ENCODE measurements around the gene HLCS. TPM values are rescaled to one million over a fixed set of nuclear protein-coding genes. Genes with fewer than 3 reads are reported as not detected.
A peak's percentile ranks its signal among the peaks of the same experiment; 100 is the strongest.

The HLCS gene
- total RNA-seq, 1 experiment from 2014 or later: 30.9 TPM

DNA sequence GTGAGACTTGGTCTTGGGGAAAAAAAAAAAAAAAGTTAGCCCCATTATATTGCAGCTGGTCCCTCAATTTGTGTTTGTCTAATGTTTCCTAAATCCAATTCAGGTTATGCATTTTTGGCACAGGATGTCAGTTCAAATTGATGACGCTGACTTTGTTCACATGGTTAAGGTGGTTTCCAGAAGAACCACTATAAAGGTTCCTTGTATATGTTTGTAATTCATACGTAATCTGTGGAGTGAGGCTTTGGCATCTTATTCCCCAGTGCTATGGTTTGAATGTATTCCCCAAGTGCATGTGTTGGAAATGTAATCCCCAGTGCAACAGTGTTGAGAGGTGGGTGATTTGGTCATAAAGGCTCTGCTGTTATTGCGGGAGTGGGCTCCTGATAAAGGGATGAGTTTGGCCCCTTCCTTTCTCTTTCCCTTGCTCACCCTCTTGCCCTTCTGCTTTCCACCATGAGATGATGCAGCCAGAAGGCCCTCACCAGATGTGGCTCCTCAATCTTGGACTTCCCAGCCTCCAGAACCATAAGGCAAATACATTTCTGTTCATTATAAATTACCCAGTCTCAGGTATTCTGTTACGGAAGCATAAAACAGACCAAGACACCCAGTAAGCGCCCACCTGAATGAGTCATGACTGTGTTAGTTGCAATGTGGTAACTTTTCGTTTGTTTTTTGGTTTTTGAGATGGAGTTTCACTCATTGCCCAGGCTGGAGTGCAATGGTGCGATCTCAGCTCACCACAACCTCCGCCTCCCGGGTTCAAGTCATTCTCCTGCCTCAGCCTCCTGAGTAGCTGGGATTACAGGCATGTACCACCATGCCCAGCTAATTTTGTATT lies 19.5 kb upstream of the HLCS start:
- DNase-seq (ENCODE audit: low read depth): no peak

GRCh38 chr21:36981977-36982700 lies 15.7 kb upstream of the HLCS start:
- no peak for DNase-seq (ENCODE audit: low read depth)

GRCh38 chr21:36981049-36981391 lies 14.6 kb upstream of the HLCS start:
- no peak for DNase-seq (ENCODE audit: low read depth)

DNA sequence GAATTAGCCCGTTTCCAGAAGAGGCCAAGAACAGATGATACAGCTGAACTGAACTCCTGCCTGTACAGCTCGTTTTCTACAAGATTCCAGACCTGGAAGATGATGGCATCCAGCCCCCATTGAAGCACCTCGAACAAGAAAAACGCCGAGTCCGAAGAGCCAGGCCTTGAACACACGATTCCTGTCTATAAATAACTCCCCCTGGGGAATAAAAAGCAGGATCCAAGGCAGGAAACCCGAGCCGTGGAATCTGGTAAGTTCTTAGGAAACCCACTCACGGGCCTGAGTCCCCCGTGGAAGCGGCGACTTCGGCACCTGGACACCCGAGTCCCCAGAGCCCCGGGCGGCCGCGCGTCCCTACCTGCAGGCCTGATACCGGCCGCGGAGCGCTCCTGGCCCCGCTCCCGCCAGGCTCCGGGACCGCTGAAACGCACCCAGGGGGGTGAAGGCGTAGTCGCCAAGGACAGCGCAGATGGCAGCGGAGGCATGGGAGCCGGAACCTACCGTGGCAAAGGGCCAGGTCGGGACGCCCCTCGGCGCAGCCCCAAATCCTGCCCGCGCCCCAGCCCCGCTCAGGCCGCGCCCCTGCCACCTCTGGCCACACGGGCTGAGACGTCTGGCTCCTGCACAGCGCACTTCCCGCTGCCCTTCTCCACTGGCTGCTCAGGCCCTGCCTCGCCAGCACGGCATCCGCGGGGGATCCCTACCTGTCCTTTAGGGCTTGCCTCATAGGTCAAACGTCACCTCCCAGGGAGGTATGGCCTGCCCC lies 14.0 kb upstream of the HLCS start:
- peak; percentile 30 for DNase-seq (ENCODE audit: low read depth)

GRCh38 chr21:36976882-36977651 lies 10.6 kb upstream of the HLCS start:
- peak; percentile 72 for DNase-seq (ENCODE audit: low read depth)

- no peak for DNase-seq (ENCODE audit: low read depth)
Measured at GRCh38 chr21:36976228-36976861, 9.9 kb upstream of the HLCS start.

DNA sequence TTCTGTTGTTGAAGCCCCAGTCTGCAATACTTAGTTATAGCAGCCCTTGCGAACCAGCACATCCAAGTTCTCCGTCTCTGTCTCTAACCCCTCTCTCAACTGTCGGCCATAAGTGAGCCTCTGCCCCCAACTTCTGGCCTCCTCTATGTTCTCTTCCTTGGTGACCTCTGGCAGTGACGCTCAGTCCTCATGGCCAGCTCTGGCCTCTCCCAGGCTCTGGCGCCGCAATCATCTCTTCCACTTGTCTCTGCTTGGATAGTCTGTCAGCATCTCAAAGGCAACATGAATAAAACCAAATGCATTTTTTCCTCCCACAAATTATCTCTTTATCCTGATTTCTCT lies 8.4 kb upstream of the HLCS start:
- no peak for DNase-seq (ENCODE audit: low read depth)

DNA sequence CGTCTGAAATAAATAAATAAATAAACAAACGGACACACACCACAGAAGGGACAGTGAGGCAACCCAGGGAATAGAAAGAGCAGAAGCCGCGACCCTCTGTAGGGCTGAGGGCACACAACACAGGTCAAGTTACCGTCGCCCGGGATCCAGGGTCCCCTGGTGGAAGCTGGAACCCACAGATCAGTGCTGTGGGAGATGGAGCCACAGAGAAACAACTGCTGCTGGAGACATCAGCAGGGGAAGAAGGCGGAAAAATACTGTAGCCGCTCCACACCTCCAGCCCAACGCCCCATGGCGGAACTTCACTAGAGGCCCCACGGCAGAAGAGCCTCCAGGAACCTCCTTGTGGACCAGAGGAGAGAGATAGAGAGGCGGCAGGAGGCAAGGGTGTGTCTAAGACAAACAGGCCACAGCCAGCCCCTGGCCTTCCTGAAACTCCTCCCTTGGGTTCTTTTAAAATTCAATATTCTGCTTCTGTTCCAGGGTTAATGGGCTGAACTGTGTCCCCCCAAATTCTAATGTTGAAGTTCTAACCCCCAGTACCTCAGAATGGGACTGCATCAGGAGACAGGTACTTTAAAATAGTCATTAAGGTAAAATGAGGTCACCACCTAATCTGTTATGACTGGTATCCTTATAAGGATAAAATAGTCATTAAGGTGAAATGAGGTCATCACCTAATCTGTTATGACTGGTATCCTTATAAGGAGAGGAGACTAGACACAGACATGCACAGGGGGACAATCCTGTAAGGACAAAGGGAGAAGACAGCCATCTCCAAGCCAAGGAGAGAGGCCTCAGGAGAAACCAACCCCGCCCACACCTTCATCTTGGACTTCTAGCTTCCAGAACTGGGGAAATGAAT lies 7.7 kb upstream of the HLCS start:
- DNase-seq (ENCODE audit: low read depth): no peak

- no peak for DNase-seq (ENCODE audit: low read depth)
Measured at GRCh38 chr21:36968976-36969375, 2.5 kb upstream of the HLCS start.

DNA sequence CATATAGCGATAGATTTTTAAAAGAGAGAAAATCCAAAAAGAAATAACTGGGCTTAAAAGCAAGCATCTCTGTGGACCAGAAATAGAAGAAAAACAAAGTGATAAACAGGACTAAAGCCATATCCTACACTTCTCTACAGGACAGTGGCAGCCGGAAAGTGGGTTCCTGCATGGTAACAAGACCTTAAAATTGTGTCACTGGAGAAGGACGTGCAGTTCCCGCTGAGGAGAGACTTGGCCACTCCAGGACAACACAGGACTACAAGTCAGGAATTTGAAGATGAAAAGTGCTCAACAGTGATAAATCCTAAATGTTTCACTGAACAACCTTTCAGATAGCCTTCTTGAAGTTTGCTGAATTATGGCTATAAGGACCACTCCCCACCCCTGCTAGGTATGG lies 1.9 kb upstream of the HLCS start:
- no peak for DNase-seq (ENCODE audit: low read depth)

- DNase-seq (ENCODE audit: low read depth): peak; percentile 23
Measured at GRCh38 chr21:36966821-36967768, 626 bp upstream of the HLCS start.

DNA sequence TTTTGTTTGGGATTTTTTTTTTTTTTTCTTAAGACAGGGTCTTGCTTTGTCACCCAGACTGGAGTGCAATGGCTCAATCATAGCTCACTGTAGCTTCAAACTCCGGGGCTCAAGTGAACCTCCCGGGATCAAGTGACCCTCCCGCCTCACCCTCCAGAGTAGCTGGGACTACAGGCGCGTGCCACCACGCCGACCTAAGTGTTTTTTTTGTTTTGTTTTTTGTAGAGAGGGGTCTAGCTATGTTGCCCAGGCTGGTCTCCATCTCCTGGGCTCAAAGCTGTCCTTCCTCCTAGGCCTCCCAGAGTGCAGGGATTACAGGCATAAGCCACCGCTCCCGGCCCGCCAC lies 776 bp downstream of the HLCS start:
- DNase-seq (ENCODE audit: low read depth): no peak

DNA sequence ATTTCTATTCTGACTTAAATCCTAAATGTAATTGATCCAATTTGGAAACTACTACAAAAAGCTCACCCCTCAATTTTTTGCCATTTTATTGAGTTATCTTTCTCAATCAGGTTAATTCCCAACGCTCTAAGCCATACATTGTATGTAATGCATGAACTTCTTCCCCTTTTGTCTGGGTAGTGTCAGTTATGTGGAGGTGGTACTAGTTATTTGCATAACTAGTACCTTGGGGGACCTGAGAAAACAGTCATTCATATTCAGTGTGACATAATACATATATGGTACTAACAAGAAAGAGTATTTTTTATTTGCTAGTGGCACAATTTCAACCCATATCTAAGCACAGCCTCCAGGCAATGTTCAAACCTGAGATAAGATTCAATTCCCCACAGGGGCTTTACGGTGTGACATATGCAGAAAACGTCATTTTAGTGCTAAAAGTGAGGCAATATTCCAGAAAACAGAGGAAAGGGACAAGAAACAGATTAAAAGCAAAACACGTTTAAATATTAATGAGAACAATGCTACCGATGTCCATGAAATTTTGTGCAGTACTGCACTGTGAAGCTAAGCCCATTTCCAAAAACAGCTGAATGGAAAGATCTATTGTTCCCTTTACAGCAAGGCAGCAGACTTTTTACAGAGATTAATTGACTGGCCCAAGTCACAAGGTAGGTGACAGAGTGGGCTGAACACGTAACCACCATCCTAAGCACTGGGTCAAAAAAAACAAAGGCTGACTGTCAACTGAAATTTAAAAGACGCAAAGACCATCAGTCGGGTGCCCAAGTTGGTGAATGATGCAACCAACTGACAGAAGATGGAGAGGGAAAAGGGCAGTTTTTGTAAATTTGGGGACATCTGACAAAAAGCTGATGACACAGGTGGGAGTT lies 1.4 kb downstream of the HLCS start:
- no peak for DNase-seq (ENCODE audit: low read depth)

- DNase-seq (ENCODE audit: low read depth): no peak
Measured at GRCh38 chr21:36964398-36964797, 2.1 kb downstream of the HLCS start.

- no peak for DNase-seq (ENCODE audit: low read depth)
Measured at GRCh38 chr21:36962098-36962780, 4.2 kb downstream of the HLCS start.

DNA sequence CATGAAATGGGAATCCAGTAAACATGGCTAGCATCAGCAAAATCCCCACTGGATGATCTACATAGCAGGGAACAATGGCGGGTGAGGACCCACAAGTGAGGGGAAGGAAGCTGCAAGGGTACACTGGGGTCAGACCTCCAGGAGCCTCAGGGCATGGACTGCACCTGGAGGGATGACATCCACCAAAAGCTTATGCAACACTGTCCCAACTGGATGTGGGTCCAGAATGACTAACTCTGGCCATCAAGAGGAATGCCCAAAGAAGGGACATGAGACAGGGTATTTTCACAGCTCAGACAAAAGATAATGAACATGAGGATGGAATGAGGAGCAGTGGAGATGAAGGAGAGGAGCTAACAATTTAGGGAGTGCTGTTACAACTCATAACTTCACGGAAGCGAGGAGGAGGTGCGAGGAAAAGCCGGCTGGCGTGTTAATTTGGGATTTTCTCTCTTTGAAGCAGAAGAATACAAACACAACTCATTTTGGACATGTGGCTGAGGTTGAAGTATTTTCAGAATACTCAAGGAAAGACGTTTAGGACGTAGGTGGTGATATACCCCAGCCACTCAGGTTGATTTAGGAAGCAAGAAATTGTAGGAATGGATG lies 5.7 kb downstream of the HLCS start:
- DNase-seq (ENCODE audit: low read depth): no peak
